Stimulated activated CD4-positive, alpha-beta T cell treated with anti-CD3 and anti-CD28 coated beads, Interleukin-4, amount 100 ng/mL, for 4 hours (primary cell): ENCODE data around the gene NDE1.
A peak's percentile ranks its signal among the peaks of the same experiment; 100 is the strongest.
"Not testable (repeated sequence)": the region's sequence is repeated elsewhere in the genome, so short reads cannot be mapped to it uniquely, and the experiment has no call there.

Source experiments
- DNase-seq, 2 experiments: peaks; one replicate each; pipeline ENCODE4 v3.0.0-alpha.2; 2020

The NDE1 gene

DNA sequence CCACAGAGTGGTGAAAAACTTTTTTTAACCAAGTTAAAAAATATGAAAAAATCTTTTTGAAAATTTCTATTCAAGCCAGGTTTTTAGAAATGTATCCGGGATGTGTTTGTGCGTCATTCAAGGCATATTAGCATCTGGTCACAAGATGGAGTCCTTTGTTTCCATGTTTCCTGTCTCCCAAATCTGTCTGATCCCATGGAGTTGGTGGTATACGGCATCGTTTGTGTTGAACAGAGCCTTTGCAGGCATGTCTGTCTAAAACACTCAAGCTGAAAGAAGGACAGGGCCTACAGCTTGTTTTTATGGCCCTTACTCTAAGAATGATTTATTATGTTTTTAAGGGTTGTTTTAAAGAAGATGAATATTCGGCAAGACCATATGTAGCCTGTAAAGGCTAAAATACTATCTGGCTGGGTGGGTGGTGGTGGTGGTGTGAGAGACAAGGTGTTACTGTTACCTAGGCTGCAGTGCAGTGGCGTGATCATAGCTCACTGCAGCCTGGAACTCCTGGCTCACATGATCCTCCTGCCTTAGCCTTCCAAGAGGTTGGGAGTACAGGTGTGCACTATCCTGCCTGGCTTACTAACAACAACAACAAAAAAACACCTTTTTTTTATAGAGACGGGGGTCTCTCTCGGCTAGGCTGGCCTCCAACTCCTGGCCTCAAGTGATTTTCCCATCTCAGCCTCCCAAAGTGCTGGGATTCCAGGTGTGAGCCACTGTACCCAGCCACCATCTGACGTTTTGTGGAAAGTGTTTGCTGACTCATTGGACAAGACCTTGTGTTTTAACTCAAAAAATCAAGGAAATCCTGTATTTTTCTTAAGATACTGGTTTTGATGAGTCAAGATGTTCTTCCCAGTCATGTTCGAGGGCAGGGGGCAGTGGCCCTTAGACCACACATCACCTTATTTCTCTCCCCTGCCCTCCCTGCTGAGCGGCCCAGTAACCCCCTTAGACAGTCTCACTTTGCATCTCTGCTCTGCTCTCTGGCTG lies 52.2 kb downstream of the NDE1 start:
- DNase-seq = no peak

DNA sequence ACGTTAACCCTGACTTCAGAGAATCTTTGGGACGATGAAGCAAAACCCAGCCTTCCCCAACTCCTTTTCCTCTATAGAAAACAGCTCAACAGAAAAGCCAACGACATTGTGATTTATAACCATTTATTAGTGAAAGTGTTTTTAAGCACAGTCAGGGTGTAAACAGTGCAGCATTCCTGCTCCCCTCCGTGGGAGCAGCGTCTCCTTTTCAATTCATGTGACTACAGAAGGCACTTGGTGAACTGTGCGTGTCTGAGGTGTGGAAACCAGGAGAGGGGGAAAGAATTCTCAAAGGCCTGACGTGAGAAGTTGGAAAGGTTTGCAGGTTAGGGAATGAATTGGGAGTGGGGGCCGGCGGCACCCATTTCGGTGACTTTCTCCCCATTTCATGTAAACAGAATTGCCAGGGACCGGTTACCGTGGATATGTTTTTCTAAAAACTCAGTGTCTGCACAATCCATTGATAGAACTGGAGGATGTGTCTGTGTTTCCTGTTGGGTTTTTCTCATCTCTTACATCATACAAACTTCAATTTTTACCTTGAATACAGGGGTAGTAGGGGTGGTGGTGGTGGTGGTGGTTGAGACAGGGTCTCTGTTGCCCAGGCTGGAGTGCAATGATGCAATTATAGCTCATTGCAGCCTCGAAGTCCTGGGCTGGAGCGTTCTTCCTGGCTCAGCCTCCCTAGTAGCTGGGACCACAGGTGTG lies 53.1 kb downstream of the NDE1 start:
- no peak for DNase-seq

DNA sequence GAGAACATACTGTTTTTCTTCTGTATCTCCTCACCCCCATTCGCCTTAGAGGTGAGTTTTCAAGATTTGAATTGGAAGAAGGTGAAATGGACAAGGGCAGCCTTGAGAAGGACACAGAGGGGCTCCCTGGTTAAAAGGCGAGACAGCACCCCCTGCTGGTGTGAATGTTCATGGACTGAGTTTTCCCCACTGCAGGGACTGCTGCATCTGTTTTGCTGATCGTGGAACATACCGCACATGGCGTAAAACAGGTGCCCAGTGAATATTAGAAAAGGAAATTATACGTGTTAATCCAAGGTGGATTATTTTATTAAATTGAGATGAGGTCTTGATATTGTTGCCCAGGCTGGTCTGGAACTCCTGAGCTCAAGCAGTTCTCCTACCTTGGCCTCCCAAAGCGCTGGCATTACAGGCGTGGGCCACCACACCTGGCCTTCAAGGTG lies 54.5 kb downstream of the NDE1 start:
- DNase-seq = peak; percentile 59 to 73

DNA sequence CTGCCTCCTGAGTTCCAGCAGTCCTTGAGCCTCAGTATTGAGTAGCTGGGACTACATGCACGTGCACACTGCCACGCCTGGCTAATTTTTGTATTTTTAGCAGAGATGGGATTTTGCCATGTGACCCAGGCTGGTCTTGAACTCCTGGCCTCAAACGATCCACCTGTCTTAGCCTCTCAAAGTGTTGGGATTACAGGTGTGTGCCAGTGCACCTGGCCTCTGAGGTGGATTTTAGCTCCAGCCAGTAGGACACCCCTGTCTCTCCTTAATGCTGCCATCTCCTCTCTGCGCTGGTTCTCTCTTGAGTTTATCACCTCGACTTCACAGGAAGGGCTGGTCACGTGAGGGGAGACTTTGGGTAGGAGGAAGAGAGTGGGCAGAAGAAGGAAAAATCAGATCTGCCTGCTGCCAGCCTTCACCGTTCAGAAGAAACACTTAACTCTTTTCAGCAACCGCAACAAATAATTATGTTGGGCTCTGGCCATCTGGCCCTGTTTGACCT lies 55.1 kb downstream of the NDE1 start:
- DNase-seq = no peak

DNA sequence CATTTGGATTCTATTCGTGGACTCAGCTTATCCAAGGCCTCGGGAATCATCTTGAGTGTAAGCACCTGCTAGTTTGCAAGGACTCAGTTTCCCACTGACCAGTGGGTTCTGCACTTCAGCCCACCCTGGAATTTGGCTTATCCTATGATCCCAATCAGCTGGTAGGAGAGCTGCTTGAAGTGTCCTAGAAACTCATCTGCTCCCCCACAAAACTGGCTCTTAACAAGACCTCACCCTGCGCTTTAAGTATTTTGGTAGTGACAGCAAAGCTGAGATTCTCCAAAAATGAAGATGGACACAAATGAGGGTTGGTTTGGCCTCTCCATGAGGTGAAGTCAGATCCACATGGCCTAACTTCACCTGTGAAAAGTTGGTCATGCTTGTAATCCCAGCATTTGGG lies 57.3 kb downstream of the NDE1 start:
- no peak for DNase-seq

DNA sequence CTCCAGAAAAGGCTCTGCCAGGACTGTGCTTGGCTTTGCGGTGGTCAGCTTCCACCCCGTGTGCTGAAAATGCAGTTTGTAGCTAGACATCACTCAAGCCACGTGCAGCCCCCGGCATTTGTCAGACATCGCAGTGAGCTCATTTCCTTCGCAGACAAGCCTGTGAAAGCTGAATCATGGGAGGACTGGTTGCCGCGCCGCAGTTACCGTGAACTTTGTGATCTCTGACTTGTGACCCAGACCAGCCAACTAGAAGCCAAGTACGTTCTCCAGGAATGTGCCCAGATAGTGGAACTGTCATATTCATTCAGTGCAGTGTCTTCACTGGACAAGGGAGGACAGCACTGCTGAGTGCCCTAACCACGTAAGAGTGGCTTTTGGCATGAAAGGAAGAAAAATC lies 58.1 kb downstream of the NDE1 start:
- no peak for DNase-seq

DNA sequence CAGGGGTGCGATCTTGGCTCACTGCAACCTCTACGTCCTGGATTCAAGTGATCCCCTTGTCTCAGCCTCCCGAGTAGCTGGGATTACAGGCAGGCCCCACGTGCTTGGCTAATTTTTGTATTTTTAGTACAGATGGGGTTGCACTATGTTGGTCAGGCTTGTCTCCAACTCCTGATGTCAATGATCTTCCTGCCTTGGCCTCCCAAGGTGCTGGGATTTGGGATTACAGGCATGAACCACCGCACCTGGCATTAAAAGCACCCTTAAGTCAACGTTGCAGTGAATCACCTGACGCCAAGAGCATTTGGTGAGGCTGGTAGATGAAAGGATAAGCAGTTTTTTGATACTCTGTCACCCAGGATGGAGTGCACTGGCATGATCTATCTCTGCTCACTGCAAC lies 59.0 kb downstream of the NDE1 start:
- DNase-seq = no peak

DNA sequence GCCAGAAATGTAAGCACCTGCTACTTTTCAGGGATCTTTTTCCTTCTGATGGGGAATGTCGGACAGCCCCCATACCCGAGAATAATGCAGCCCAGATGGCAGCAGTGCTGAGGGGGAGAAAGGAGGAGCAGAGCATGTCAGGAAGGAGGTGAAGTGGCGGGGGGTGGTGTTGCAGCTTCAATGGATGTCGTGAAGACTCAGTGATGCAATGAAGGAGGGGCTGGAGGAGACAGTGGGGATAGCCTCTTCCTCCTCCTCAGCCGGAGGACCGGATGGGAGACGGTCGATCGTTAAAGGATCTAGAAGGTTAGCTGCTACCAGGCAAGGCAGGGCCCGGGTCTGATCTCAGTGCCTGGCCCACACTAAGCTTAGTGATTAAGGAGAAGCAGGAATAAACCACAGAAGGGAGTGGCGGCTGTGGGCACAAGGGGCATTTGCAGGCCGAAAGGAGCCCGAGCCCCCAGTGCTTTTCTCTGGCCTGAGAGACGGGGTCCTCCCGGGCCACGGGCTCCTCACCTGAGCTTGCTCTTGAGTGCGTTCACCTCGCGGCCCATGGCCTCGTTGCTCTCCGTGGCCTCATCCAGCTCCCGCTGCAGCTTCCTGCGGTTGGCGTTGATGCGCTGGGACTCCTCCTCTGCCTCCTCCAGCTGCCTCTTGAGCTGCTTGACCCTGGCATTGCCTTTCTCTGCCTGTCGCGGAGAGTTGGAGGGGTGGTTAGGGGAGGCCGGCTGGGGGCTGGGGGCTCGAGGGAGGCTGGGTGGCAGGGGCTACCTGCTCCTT lies 64.5 kb downstream of the NDE1 start:
- no peak for DNase-seq

DNA sequence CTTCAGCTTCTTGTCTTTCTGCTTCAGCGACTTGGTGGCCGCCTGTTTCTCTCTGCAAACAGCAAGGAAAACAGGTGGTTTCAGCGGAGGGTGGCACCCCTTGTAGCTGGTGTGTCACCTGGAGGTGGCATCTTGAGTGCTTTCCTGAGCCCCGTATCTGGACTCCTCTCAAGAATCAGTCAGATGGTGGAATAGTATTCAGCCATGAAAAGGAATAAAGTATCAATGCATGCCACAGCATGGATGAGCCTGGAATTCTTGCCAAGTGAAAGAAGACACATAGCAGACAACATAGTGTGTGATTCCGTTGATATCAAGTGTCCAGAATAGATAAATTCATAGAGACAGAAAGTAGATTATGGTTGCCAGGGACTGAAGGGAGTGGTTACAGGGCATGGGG lies 65.2 kb downstream of the NDE1 start:
- no peak for DNase-seq

DNA sequence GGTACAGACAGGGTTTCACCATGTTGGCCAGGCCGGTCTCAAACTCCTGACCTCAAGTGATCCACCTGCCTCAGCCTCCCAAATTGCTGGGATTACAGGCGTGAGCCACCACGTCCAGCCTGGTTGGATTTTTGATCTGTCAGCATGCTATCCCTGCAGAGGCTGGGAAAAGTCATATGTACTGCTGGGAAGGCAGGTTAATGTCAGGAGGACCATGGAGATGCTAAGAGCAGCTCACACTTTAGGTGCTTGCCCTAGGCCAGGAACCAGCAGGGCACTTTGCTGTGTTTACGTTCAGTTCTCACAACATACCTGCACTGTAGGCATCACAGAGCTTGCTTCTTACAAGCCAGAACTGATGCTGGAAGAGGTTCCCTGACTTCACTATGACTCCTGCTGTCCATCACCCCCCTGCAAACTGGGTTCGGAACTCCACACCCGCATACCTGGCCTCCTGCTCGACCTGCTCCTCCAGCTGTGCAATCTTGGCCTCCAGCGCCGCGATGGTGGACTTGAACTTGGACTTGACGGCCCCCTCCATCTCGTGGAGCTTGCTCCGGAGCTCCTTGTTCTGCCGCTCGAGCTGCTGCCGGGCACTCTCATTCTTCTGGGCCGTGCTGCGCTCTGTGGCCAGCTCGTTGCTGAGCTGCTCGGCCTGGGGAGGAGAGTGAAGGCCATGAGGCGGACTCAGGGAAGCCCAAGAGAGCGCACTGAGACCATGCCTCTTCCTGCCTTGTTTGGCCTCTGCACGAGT lies 66.8 kb downstream of the NDE1 start:
- DNase-seq = no peak

DNA sequence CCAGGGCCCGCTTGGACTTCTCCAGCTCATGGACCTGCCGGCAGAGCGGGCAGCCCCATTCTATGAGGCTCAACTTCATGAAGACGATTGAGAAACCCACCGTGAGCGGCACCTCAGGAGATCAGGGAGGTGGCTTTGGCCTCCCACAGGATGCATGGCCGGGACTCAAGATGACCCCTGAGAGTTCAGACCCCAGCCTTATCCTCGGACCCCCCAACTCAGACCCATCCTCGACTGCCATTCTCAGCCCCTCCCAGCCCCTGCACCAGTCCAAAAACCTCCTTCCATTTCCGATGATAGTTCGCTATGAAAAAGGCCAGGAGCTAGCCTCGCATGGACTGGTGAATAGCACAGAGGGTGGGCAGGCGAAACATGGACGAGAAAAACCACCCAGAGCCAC lies 71.0 kb downstream of the NDE1 start:
- DNase-seq = no peak

DNA sequence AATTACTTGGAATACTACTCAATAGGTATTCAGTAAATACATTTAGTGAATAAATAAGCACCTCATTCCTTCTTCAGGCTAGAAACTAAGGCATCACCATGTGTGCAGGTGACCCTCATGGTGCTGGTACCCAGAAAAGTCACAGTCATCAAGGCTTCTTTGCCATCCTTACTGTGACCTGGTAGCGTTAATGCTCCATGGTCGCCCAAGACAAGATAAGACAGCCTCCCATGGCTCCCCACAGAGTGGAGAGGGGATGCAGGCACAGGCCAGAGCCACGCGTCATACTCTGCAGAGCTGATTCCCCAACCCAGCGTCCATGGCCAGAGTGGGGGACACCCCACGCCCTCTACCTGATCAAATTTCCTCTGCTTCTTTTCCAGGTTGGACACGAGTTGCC lies 73.8 kb downstream of the NDE1 start:
- DNase-seq = no peak

DNA sequence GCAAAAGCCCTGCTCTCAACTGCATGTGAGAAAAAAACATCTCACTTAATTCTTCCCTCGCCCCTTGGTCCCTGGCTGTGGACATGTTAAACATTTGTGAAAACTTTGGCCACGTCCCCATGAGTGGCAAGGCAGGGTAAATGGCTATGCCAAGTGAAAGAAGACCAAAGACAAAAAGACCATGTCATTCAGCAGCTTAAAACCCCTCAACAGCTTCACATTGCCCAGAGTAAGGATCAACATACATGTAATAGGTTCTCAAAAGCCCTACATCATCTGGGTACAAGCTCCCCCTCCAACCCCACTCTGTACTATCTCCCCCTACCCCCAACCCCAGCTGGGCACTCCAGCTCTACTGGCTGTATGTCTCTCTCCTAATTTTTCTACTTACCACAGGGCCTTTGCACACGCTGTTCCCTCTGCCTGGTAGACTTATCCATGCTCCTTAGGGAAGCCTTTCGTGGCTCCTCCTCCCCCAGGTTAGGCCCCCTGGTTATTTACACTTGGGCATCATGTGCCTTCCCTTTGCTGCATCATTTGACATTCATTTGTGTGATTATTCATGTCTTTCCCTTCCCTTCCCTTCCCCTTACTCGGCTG lies 75.7 kb downstream of the NDE1 start:
- no peak for DNase-seq

DNA sequence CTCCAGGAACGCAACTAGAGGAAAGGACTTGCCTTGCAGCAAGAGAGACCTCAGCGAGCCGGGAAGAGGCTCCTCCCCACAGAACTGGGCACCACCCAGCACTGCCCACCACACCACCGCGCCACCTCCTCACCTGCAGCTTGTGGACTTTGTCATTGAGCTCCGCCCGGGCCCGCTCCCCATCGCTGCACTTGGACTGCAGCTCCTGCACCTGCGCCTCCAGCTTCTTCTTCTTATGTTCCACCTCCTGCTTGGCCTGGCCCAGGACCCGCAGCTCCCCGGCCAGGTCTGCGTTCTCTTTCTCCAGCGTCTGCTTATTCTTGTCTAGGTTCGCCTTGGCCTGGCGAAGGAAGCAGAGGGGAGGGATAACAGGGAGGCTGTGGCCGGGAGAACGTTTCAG lies 76.7 kb downstream of the NDE1 start:
- no peak for DNase-seq

DNA sequence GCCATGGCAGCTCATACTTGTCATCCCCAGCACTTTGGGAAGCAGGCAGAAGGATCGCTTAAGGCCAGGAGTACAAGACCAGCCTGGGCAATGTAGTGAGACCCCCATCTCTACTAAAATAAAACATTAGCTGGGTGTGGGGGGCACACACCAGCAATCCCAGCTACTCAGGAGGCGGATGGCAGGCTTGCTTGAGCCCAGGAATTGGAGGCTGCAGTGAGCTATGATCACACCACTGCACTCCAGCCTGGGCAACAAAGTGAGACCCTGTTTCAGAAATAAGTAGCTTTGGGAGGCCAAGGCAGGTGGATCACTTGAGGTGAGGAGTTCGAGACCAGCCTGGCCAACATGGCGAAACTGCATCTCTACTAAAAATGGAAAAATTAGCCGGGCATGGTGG lies 77.7 kb downstream of the NDE1 start:
- DNase-seq = not testable (repeated sequence)

DNA sequence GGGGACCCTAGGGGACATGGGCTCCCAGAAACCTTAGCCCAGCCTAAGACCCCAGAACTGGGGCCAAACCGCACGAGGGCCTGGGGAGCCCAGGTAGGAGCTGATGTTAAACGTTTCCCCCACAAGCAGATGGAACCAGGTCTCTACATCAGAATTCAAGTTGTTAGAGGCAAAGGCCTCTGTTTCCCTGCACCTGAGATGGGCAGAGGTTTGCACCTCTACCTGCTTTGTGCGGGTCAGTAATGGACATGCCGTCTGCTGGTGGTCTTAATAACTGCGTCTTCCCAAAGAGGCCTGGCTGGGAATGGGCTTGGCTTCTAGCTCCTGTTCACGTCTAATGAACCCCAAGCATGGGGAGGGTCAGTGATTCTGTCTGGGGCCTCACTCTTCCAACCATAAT lies 79.1 kb downstream of the NDE1 start:
- DNase-seq = no peak

DNA sequence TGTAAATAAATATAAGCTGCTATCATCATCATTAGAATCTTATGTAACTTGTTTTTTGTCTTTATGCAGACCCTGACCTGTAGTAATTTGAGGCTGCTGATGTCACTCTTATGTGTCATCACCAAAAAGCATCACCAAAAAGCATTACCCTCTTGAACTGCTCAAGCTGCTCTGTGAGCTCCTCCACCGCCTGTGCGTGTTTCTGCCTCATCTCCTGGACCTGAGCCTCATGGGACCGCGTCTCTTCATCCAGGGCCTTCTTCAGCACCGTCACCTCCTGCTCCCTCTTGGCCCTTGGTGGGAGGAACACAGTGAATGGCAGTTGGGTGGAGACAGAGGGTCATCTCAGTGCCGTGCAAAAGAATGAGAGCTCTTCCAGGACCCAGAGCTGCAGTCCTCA lies 82.4 kb downstream of the NDE1 start:
- DNase-seq = no peak

DNA sequence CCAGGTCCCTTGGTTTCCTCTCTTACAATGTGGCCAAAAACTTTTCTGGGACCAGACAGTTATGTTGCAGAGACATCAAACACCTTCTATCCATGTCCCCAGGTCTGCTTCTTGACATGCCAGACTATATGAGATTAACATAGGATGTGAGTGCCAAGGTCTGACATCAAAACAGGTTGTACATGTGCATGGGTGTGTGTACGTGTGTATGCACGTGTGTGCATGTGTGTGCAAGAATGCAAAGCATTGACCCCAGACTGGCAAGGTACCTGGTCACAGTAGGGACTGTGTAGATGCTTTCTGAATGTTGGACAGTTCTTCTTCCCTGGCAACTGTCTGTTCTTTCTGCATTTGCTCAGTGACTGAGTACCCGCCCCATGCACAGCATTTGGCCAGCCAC lies 85.6 kb downstream of the NDE1 start:
- no peak for DNase-seq

DNA sequence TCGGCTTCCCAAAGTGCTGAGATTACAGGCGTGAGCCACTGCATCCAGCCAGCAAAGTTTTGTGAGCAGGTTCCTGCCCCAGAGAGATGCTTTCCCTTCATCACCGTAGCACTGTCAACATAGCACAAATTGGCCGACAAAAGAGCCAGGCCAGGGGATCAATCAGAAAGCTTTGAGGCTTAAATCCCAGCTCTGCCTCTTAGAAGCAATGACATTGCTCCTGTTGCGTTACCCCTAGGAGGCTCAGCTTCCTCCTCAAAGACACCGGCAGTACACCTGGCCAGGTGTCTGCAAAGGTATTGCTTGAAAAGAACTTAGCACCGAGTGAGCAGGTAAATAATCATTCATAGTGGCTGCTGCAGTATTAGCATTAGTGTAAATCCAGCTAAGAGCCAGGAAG lies 86.5 kb downstream of the NDE1 start:
- no peak for DNase-seq

DNA sequence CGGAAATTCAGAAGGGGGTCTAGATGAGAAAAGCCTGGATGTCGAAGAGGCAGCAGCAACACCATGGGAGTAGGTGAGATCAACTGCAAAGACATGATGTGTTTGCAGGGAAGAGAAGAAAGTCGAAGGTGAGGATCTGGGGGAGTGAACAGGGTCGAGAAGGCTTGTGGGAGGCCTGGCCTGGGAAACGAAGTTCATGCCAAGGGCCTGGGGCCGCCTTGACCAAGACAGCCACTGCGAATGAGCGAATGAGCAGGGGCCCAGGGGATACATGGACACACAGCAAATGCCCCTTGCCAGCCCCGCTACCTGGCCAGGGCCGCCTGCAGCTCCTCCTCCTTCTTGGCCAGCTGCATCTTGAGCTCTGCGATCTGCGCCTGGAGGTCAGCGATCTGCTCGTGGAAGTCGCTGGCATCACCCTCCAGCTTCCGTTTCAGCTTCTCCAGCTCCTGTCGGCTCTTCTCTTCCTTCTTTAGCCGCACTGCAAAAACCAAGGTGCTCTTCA lies 87.1 kb downstream of the NDE1 start:
- no peak for DNase-seq

DNA sequence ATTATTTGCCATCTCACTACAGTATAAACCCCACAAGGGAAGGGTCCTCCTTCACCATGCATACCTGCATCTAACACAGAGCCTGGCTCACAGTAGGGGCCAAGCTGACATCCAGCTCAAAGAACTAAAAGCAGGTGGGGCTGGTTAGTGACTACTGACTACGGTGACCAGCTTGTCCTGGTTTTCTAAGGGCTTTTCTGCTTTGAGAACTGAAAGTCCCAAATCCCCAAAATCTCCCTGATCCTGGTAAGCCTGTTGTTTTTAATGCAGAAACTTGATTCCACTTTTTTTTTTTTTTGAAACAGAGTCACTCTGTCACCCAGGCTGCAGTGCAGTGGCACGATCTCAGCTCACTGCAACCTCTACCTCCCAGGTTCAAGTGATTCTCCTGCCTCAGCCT lies 89.4 kb downstream of the NDE1 start:
- DNase-seq = no peak

DNA sequence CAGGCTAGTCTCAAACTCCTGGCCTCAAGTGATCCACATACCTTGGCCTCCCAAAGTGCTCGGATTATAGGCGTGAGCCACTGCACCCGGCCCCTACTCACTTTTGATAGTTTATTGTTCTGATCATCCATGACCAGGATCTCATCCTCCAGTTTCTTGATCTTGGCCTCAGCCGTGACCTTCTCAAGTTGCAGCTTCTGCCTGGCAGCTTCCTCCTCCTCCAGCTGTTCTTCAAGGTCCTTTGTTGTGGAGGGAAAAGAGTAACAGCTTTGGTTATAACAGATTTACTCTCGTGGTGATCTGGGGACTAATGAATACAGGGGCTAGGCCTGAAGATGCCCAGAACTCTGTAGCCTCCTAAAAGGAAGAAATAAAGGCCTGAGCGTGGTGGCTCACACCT lies 89.9 kb downstream of the NDE1 start:
- no peak for DNase-seq
